GM19455 (cell line): ENCODE measurements around the gene TSGA10IP.
"Not testable (repeated sequence)": the region's sequence is repeated elsewhere in the genome, so short reads cannot be mapped to it uniquely, and the experiment has no call there.

ENCODE experiments used
- ATAC-seq: cut with Tn5 transposase; IDR thresholded peaks from one replicate; pipeline ENCODE4 v1.9.1; 2021; ENCODE audit not compliant: unreplicated experiment

The TSGA10IP gene

GRCh38 chr11:65945941-65946558 is 770 bp downstream of the TSGA10IP start:
- no peak for ATAC-seq

DNA sequence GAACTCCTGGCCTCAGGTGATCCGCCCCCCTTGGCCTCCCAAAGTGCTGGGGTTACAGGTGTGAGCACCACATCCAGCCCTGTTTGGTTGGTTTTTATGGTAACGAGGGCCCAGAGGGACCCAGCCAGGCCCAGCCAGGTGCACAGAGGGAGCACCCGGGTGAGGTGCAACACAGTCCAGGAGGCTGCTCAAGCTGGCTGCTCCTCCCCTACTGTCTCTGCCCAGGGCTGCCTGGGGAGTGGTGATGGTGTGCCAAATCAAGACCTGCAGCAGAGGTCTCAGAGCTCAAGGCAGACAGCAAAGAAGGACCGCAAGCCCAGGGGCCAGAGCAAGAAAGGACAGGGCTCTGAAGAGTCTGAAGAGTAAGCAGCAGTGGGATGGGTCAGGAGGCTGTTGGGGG is 1.4 kb downstream of the TSGA10IP start:
- ATAC-seq: no peak

DNA sequence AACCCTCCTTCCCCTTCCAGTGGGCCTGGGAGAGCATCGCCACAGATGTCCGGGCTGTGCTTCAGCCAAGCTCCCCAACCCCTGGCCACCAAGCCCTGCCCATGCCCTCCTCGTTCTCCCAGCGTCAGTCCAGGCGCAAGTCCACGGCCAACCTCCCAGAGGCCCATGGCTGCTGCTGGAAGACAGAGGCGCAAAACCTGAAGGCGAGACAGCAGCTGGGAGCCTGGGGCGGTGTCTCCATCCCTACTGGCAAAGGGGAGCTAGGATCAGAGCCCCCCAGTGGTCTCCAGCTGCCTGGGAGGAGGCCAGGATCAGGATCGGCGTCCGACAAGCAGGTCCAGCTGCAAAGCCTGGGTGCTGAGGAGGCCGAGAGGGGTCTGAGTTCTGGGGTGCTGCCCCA is 1.9 kb downstream of the TSGA10IP start:
- ATAC-seq: no peak

DNA sequence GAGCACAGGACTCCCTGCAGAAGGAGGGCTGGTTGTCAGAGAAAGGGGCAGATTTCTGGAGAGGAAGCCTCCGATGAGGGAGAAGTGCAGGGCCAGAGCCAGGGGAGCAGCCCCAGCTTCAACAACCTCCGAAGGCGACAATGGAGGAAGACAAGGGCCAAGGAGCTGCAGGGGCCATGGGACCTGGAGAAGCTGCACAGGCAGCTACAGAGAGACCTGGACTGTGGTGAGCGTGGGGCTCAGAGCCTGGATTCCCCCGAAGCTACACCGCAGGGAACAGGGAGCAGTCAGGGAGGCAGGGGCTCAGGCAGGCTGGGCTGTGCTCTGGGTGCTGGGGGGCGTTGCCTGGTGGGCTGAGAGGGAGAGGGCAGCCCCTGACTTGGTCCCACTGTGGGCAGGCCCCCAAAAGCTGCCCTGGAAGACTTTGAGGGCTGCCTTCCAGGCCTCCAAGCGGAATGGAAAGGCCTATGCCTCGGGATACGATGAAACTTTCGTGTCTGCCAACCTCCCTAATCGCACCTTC is 2.4 kb downstream of the TSGA10IP start:
- no peak for ATAC-seq

- ATAC-seq: not testable (repeated sequence)
Observed at GRCh38 chr11:65950711-65951110, 5.4 kb downstream of the TSGA10IP start.

- not testable (repeated sequence) for ATAC-seq
Observed at GRCh38 chr11:65951641-65952040, 6.4 kb downstream of the TSGA10IP start.

DNA sequence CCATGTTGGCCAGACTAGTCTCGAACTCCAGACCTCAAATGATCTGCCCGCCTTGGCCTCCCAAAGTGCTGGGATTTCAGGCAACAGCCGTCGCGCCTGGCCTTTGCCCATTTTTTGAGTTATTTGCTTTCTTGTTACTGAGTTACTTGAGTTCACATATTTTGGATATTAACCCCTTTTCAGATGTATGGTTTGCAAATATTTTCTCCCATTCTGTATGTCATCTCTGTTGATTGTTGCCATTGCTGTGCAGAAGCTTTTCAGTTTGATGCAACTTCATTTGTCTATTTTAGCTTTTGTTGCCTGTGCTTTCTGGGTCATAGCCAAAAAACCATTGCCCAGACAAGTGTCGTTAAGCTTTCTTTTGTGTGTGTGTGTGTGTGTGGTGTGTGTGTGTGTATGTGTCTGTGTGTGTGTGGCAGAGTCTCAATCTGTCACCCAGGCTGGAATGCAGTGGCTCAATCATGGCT is 6.8 kb downstream of the TSGA10IP start:
- no peak for ATAC-seq

GRCh38 chr11:65953471-65953870 is 8.2 kb downstream of the TSGA10IP start:
- no peak for ATAC-seq

GRCh38 chr11:65954771-65955170 is 9.5 kb downstream of the TSGA10IP start:
- ATAC-seq: no peak

DNA sequence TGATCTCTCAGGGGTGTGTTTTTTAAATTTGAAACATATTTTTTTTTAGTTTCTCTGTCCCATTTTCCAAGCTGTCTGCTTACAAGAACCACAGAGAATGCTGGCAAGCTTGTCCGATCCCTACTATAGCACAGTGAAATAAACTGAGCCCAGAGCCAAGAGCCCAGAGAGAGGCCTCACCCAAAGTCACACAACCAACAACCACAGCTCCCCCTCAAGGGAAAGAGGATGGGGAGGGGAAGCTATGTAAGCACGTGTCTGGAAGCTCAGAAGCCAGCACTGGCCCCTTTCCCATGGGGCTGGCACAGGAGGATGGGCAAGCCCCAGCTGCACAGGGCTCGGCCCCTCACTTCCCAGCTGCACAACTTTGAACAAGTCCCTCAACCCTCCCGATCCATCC is 13.0 kb downstream of the TSGA10IP start:
- ATAC-seq: no peak

- no peak for ATAC-seq
Observed at GRCh38 chr11:65958774-65959420, 13.6 kb downstream of the TSGA10IP start.

DNA sequence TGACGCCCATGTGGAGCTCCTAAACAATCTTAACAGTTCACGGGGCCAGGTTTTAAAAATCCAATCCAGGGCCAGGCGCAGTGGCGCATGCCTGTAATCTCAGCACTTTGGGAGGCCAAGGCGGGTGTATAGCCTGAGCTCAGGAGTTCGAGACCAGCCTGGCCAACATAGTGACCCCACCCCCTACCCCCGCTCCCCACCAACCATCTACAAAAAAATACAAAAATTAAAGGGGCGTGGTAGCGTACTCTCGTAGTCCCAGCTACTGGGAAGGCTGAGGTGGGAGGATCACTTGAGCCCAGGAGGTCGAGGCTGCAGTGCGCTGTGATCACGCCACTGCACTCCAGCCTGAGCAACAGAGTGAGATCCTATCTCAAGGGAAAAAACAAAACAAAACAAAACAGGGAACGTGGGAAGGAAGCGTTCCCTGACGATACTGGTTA is 15.6 kb downstream of the TSGA10IP start:
- ATAC-seq: no peak

- ATAC-seq: peak; percentile 83
Observed at GRCh38 chr11:65961267-65962140, 16.2 kb downstream of the TSGA10IP start, which contains the start of gene SART1. Gene SART1, plus strand, starts transcription at chr11:65961734. Its CDS starts 47 bp downstream, at chr11:65961781.

DNA sequence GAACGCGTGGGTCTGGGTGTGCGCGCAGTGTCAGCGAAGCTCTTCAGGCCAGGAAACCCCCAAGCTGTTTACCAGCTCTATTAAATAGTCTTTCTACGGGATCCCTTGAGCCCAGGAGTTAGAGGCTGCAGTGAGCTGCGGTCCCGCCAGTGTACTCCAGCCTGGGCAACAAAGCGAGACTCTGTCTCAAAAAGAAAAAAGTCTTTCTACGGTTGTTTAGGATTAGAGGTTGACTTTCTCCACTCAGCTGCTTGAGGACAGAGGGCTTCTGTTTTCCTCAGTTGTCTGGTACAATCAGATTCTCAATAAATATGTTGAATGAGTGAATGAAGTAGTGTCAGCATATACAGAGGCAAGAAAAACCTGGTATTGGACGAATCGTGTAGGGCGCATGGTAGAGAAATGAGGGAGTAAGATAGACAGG is 16.9 kb downstream of the TSGA10IP start:
- ATAC-seq: peak; percentile 4

DNA sequence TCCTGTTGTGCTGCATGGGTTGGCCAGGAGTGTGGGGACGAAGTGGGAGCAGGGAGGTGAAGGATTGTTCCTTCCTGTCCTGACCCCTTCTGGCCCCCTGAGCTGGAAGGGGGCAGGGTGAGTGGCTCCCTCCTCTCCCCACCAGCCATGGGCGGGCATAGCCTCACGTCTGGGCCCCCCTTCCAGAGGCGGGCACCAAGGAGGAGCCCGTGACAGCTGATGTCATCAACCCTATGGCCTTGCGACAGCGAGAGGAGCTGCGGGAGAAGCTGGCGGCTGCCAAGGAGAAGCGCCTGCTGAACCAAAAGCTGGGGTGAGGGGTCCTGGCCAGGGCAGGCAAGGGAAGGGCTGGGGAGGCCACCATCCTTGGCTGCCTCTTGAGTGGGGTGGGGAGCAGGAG is 19.6 kb downstream of the TSGA10IP start:
- no peak for ATAC-seq

GRCh38 chr11:65965986-65966762 is 20.9 kb downstream of the TSGA10IP start:
- ATAC-seq: no peak

GRCh38 chr11:65967329-65967934 is 22.2 kb downstream of the TSGA10IP start:
- ATAC-seq: no peak

DNA sequence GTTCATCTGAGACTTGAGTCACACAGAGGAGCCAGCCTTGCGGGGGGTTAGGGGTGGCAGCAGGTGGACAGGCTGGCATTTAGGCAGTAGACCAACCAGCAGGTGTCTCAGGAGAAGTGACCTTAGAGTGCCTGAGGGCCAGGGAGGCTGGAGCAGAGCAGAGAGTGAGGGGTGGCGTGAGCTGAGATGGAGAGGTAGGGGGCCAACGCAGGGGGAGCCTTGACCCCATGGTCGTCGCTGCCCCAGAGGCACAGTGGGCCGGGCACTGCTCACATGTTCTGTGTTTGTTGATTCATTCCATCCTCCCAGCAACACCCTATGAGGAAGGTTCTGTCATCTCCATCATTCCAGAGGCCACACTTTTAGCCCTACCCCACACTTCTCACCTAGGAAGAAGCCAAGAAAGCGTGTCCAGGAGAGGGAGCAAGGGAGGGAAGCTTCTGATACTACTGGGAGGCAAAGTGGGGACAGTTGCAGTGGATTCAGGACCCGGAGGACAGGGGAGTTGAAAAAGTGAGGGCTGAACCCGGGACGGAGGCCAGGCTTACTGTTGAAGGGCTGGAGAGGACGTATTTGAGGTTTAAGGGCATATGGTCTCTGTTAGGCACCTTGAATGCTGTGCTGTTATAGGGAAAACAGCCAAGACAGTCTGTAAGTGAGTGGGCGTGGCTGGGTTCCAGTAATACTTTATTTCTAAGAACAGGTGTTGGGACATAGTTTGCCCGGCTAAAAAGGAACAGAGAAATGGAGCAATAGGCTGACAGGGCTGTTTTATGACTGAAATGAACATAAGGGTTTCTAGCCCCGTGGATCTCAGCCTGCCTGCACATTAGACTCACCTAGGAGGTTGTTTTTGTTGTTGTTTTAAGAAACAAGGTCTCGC is 23.6 kb downstream of the TSGA10IP start:
- ATAC-seq: no peak

- ATAC-seq: no peak
Observed at GRCh38 chr11:65972116-65972515, 26.8 kb downstream of the TSGA10IP start.
